Activated CD4-positive, alpha-beta memory T cell treated with anti-CD3 and anti-CD28 coated beads for 36 hours (primary cell): ENCODE data around the gene CNTN5. TPM values are rescaled to one million over a fixed set of nuclear protein-coding genes. Genes with fewer than 3 reads are reported as not detected.
"Not testable (repeated sequence)": the region's sequence is repeated elsewhere in the genome, so short reads cannot be mapped to it uniquely, and the experiment has no call there.

ENCODE experiments used
- CTCF ChIA-PET: fragments of 350-600 bp; sonication (Branson Sonifier 250); formaldehyde crosslinking; loops from one replicate; lab custom pipeline; 2021; ENCODE audit warnings: antibody characterized with exemption, inconsistent platforms; lab: Charles Lee
- POLR2A ChIA-PET: fragments of 350-600 bp; sonication (Branson Sonifier 250); formaldehyde crosslinking; loops from one replicate; lab custom pipeline; 2021; ENCODE audit warnings: antibody characterized with exemption; lab: Charles Lee
- DNase-seq: peaks from one replicate; pipeline ENCODE4 v3.0.0-alpha.2; 2020
- H3K27ac Mint-ChIP-seq: one replicate; pipeline ENCODE4 v1.8.0; 2021; ENCODE audit warnings: mixed read lengths
- H3K27me3 Mint-ChIP-seq: one replicate; pipeline ENCODE4 v1.8.0; 2021; ENCODE audit warnings: mixed read lengths
- H3K36me3 Mint-ChIP-seq: one replicate; pipeline ENCODE4 v1.8.0; 2021; ENCODE audit warnings: mixed read lengths
- H3K4me1 Mint-ChIP-seq: one replicate; pipeline ENCODE4 v1.8.0; 2021; ENCODE audit warnings: low read depth, mixed read lengths
- H3K4me3 Mint-ChIP-seq: one replicate; pipeline ENCODE4 v1.8.0; 2021; ENCODE audit warnings: mild to moderate bottlenecking, mixed read lengths
- H3K9me3 Mint-ChIP-seq: one replicate; pipeline ENCODE4 v1.8.0; 2021; ENCODE audit warnings: mixed read lengths
- intact Hi-C: fragments of 100-400 bp; cut with micrococcal nuclease; formaldehyde crosslinking; loops from one replicate; pipeline ENCODE4 v1.15.1; 2023
- total RNA-seq, 2 experiments: library from RNA; stranded (reverse); gene quantifications; one replicate each; pipeline ENCODE4 v1.2.3, GENCODE V29; 2021

CNTN5 gene
- total RNA-seq, 2 experiments from 2014 or later = not detected

GRCh38 chr11:99781074-99781473 lies 760.3 kb downstream of the CNTN5 start:
- no peak overlapping the region for H3K4me3 Mint-ChIP-seq

DNA sequence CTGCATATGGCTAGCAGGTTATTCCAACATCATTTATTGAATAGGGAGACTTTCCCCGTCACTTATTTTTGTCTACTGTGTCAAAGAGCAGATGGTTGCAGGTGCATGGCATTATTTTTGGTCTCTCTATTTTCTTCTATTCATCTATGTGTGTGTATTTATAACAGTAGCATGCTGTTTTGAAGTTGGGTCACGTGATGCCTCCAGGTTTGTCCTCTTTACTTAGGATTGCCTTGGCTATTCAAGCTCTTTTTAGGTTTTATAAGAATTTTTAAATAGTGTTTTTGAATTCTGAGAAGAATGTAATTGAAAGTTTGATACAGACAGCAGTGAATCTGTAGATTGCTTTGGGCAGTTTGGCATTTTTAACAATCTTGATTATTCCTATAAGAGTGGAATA lies 770.6 kb downstream of the CNTN5 start:
- no peaks in the 10 kb centered on the region for H3K36me3 Mint-ChIP-seq
- no peak for DNase-seq

More at GRCh38 chr11:99781074-99781473, 760.3 kb downstream of the CNTN5 start:
- no peak for DNase-seq
- no peaks in the 10 kb centered on the region for H3K4me1 Mint-ChIP-seq
- ChIA-PET CTCF (no interaction called here), POLR2A (no interaction called here)
- intact Hi-C loops = no loop called here
- H3K27ac Mint-ChIP-seq = no peak overlapping the region
- H3K36me3 Mint-ChIP-seq = no peaks in the 10 kb centered on the region
- peaks cover 19% of the 10 kb centered on the region for H3K9me3 Mint-ChIP-seq
- no peaks in the 10 kb centered on the region for H3K27me3 Mint-ChIP-seq

DNA sequence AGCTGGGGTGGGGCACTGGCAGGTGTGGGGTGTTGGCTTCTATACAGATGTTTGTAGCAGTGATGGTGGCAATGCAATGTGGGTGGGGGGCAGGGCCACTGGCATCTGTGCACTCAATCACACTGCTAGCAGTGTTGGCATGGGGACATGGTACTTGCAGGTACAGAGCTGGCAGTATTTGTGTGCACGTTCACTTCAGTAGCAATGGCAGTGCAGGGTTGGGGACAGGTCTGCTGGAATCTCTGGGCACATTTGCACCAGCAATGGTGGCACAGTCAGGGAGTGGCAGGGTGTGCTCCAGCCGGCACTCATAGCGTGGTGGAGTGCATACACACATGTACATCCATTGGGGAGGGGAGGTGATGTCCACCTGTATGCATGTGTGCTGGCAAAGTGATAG lies 775.2 kb downstream of the CNTN5 start:
- peaks cover 36% of the 10 kb centered on the region for H3K9me3 Mint-ChIP-seq
- intact Hi-C loops = no loop called here
- no peaks in the 10 kb centered on the region for H3K36me3 Mint-ChIP-seq
- H3K27ac Mint-ChIP-seq = no peak overlapping the region
- H3K4me1 Mint-ChIP-seq = no peaks in the 10 kb centered on the region
- ChIA-PET CTCF (no interaction called here), POLR2A (no interaction called here)
- H3K4me3 Mint-ChIP-seq = no peak overlapping the region
- DNase-seq = no peak
- no peaks in the 10 kb centered on the region for H3K27me3 Mint-ChIP-seq

More for the DNA sequence above, 770.6 kb downstream of the CNTN5 start:
- ChIA-PET CTCF (no interaction called here), POLR2A (no interaction called here)
- Mint-ChIP-seq H3K27me3 (no peaks in the 10 kb centered on the region), H3K9me3 (peaks cover 36% of the 10 kb centered on the region), H3K4me3 (no peak overlapping the region), H3K27ac (no peak overlapping the region), H3K4me1 (no peaks in the 10 kb centered on the region)
- intact Hi-C loops = no loop called here

DNA sequence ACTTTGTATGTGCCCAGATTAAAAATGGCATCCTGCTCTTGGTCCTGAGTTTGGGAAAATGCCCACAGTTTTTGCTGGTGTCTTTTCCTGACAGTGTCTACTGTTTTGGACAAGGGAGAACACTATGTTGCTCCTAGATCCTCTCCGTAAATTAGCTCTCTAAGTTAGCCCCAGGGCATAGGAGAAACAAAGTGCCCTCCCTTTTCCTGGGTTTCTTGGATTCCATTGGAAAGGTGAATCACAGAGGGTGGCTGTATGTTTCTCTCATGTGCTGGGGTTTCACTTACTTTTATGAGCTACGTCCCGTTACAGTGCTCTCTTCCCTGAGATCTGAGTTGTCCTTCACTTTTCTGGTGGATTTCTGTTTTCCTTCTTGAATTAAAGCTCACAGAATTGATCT lies 782.8 kb downstream of the CNTN5 start:
- H3K27ac Mint-ChIP-seq = no peak overlapping the region
- DNase-seq = no peak
- no peaks in the 10 kb centered on the region for H3K27me3 Mint-ChIP-seq
- peaks cover 13% of the 10 kb centered on the region for H3K9me3 Mint-ChIP-seq
- H3K4me1 Mint-ChIP-seq = no peaks in the 10 kb centered on the region
- no peak overlapping the region for H3K4me3 Mint-ChIP-seq
- ChIA-PET CTCF (interaction anchor here (0.8 kb wide), 1 partner anchor 13 kb away, joined by 3 read pairs; no protein-coding TSS in a partner anchor), POLR2A (no interaction called here)
- H3K36me3 Mint-ChIP-seq = no peaks in the 10 kb centered on the region
- intact Hi-C loops = no loop called here

GRCh38 chr11:99812516-99812915 lies 791.8 kb downstream of the CNTN5 start:
- Mint-ChIP-seq H3K9me3 (peaks cover 30% of the 10 kb centered on the region), H3K4me3 (no peak overlapping the region), H3K27me3 (no peaks in the 10 kb centered on the region), H3K4me1 (no peaks in the 10 kb centered on the region), H3K27ac (no peak overlapping the region), H3K36me3 (no peaks in the 10 kb centered on the region)
- no peak for DNase-seq
- intact Hi-C loops = no loop called here
- POLR2A ChIA-PET = no interaction called here
- CTCF ChIA-PET = no interaction called here

GRCh38 chr11:99814021-99814420 lies 793.3 kb downstream of the CNTN5 start:
- H3K27me3 Mint-ChIP-seq = no peaks in the 10 kb centered on the region
- CTCF ChIA-PET = no interaction called here
- no peaks in the 10 kb centered on the region for H3K36me3 Mint-ChIP-seq
- H3K4me3 Mint-ChIP-seq = no peak overlapping the region
- no peak for DNase-seq
- POLR2A ChIA-PET = no interaction called here
- H3K27ac Mint-ChIP-seq = no peak overlapping the region
- intact Hi-C loops = no loop called here
- peaks cover 30% of the 10 kb centered on the region for H3K9me3 Mint-ChIP-seq
- no peaks in the 10 kb centered on the region for H3K4me1 Mint-ChIP-seq

DNA sequence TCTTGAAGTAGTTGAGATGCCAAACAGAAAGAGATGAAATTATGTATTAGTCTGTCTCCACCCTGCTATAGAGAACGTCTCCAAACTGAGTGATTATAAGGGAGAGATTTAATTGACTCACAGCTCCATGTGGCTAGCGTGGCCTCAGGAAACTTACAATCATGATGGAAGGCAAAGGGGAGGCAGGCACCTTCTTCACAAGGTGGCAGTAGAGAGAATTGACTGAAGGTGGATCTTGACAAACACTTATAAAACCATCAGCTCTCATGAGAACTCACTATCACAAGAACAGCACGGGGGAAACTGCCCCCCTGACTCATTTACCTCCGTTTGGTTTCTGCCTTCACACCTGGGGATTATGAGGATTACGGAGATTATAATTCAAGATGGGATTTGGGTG lies 794.0 kb downstream of the CNTN5 start:
- Mint-ChIP-seq H3K27ac (no peak overlapping the region), H3K36me3 (no peaks in the 10 kb centered on the region), H3K4me1 (no peaks in the 10 kb centered on the region), H3K27me3 (no peaks in the 10 kb centered on the region), H3K4me3 (no peak overlapping the region), H3K9me3 (peaks cover 33% of the 10 kb centered on the region)
- intact Hi-C loops = no loop called here
- no peak for DNase-seq
- ChIA-PET POLR2A (no interaction called here), CTCF (no interaction called here)

- intact Hi-C loops = no loop called here
- ChIA-PET CTCF (interaction anchor here (0.7 kb wide), 1 partner anchor 1041 kb away, joined by 3 read pairs; no protein-coding TSS in a partner anchor), POLR2A (no interaction called here)
- no peaks in the 10 kb centered on the region for H3K27me3 Mint-ChIP-seq
- H3K4me1 Mint-ChIP-seq = no peaks in the 10 kb centered on the region
- H3K4me3 Mint-ChIP-seq = no peak overlapping the region
- peaks cover 35% of the 10 kb centered on the region for H3K9me3 Mint-ChIP-seq
- no peak for DNase-seq
- no peaks in the 10 kb centered on the region for H3K36me3 Mint-ChIP-seq
- H3K27ac Mint-ChIP-seq = no peak overlapping the region
Observed at GRCh38 chr11:99818991-99819390, 798.2 kb downstream of the CNTN5 start.

GRCh38 chr11:99822846-99823565 lies 802.3 kb downstream of the CNTN5 start:
- Mint-ChIP-seq H3K36me3 (no peaks in the 10 kb centered on the region), H3K9me3 (peaks cover 16% of the 10 kb centered on the region), H3K4me1 (no peaks in the 10 kb centered on the region), H3K4me3 (no peak overlapping the region), H3K27ac (no peak overlapping the region), H3K27me3 (no peaks in the 10 kb centered on the region)
- DNase-seq = no peak
- intact Hi-C loops = no loop called here
- ChIA-PET POLR2A (no interaction called here), CTCF (no interaction called here)

- POLR2A ChIA-PET, DNase-seq, CTCF ChIA-PET, H3K4me1 Mint-ChIP-seq, H3K27me3 Mint-ChIP-seq, H3K4me3 Mint-ChIP-seq, intact Hi-C loops, H3K27ac Mint-ChIP-seq, H3K36me3 Mint-ChIP-seq: not testable (repeated sequence)
- peaks cover 14% of the 10 kb centered on the region for H3K9me3 Mint-ChIP-seq
Observed at GRCh38 chr11:99836739-99837138, 816.0 kb downstream of the CNTN5 start.

- Mint-ChIP-seq H3K4me1 (no peaks in the 10 kb centered on the region), H3K4me3 (no peak overlapping the region), H3K27ac (no peak overlapping the region), H3K9me3 (peaks cover 4% of the 10 kb centered on the region), H3K36me3 (no peaks in the 10 kb centered on the region), H3K27me3 (no peaks in the 10 kb centered on the region)
- DNase-seq = no peak
- intact Hi-C loops = no loop called here
- ChIA-PET POLR2A (no interaction called here), CTCF (no interaction called here)
Observed at GRCh38 chr11:99841885-99842284, 821.1 kb downstream of the CNTN5 start.

- Mint-ChIP-seq H3K9me3 (peaks cover 14% of the 10 kb centered on the region), H3K27me3 (no peaks in the 10 kb centered on the region), H3K36me3 (no peaks in the 10 kb centered on the region), H3K4me1 (no peaks in the 10 kb centered on the region), H3K27ac (no peak overlapping the region), H3K4me3 (no peak overlapping the region)
- intact Hi-C loops = no loop called here
- no peak for DNase-seq
- POLR2A ChIA-PET = no interaction called here
- CTCF ChIA-PET = no interaction called here
Observed at GRCh38 chr11:99865951-99866350, 845.2 kb downstream of the CNTN5 start.

DNA sequence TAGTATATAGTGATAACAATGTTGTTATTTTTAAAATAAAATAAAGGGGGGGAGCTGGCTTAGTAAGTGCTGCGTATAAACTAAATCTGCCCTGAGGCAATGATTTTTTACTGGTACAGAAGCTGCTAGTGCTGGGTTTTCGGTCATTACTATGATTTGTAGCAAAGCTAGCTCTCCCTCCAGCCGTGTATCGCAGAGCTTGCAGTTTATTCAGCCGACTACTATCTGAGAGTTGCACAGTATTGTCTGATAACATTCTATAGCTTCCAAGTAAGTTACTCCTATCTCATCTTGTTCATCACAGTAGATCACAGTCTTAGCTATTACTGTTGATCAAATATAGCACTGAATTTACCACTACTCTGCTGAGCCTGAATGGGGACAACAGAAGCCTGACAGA lies 860.9 kb downstream of the CNTN5 start:
- Mint-ChIP-seq H3K4me3 (no peak overlapping the region), H3K9me3 (peaks cover 14% of the 10 kb centered on the region), H3K36me3 (no peaks in the 10 kb centered on the region), H3K27ac (no peak overlapping the region), H3K4me1 (no peaks in the 10 kb centered on the region), H3K27me3 (no peaks in the 10 kb centered on the region)
- POLR2A ChIA-PET = no interaction called here
- DNase-seq = no peak
- intact Hi-C loops = no loop called here
- CTCF ChIA-PET = no interaction called here
